GM13976 (cell line): ENCODE measurements around the gene GASK1A.

ENCODE experiments used
- DNase-seq: peaks from one replicate; pipeline ENCODE4 v3.0.0; 2012; ENCODE audit warnings: low spot score
- in situ Hi-C: fragments of 300-500 bp; cut with MboI; formaldehyde crosslinking; loops from one replicate; pipeline ENCODE4 v1.12.0; 2022; ENCODE audit warnings: low sequenced_read_pairs, mixed read lengths, inconsistent platforms; ENCODE audit not compliant: unreplicated experiment
- TF ChIP-seq, protein P1 (sequence below): IDR thresholded peaks from 2 replicates; pipeline ENCODE4 v1.5.1; 2012; ENCODE audit warnings: borderline replicate concordance, mild to moderate bottlenecking; ENCODE audit not compliant: insufficient read depth; ENCODE audit errors: extremely low read depth, missing control alignments, control extremely low read depth

Gene GASK1A

GRCh38 chr3:42999632-43000031, 20.5 kb downstream of the GASK1A start:
- TF ChIP-seq, protein P1, sequence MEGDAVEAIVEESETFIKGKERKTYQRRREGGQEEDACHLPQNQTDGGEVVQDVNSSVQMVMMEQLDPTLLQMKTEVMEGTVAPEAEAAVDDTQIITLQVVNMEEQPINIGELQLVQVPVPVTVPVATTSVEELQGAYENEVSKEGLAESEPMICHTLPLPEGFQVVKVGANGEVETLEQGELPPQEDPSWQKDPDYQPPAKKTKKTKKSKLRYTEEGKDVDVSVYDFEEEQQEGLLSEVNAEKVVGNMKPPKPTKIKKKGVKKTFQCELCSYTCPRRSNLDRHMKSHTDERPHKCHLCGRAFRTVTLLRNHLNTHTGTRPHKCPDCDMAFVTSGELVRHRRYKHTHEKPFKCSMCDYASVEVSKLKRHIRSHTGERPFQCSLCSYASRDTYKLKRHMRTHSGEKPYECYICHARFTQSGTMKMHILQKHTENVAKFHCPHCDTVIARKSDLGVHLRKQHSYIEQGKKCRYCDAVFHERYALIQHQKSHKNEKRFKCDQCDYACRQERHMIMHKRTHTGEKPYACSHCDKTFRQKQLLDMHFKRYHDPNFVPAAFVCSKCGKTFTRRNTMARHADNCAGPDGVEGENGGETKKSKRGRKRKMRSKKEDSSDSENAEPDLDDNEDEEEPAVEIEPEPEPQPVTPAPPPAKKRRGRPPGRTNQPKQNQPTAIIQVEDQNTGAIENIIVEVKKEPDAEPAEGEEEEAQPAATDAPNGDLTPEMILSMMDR: no peak
- in situ Hi-C loops: no loop called here
- no peak for DNase-seq

GRCh38 chr3:43000387-43000786, 21.3 kb downstream of the GASK1A start:
- TF ChIP-seq, protein P1: no peak
- no peak for DNase-seq
- in situ Hi-C loops: no loop called here

DNA sequence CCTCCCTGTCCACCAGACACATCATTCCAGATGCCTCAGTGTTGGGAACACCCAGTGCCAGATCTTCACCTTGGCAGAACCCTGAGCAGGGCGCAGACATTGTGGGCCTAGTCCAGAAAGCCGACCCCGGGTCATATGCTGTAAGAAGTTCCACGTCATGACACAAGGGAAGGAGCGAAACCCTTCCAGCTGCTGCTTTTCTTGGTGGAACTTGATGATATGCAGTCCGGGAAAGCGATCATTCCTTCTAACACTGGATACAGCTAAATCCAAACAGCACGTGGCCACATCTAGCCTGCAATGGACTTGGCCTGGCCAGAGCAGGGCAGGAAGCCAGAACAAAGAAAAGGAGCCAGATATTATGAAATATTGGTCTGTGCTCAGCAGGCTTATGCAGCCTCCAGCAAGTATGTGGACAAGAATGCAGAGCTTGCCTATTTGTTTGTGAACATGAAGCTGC, 22.0 kb downstream of the GASK1A start:
- TF ChIP-seq, protein P1: no peak
- DNase-seq: no peak
- in situ Hi-C loops: no loop called here

- TF ChIP-seq, protein P1: no peak
- in situ Hi-C loops: no loop called here
Measured at GRCh38 chr3:43001556-43002121, 22.5 kb downstream of the GASK1A start.

GRCh38 chr3:43004282-43004681, 25.2 kb downstream of the GASK1A start:
- no peak for DNase-seq
- TF ChIP-seq, protein P1: no peak
- in situ Hi-C loops: no loop called here

More at GRCh38 chr3:43001556-43002121, 22.5 kb downstream of the GASK1A start:
- DNase-seq: no peak

- in situ Hi-C loops: no loop called here
- no peak for DNase-seq
Measured at GRCh38 chr3:43005253-43005652, 26.1 kb downstream of the GASK1A start.

DNA sequence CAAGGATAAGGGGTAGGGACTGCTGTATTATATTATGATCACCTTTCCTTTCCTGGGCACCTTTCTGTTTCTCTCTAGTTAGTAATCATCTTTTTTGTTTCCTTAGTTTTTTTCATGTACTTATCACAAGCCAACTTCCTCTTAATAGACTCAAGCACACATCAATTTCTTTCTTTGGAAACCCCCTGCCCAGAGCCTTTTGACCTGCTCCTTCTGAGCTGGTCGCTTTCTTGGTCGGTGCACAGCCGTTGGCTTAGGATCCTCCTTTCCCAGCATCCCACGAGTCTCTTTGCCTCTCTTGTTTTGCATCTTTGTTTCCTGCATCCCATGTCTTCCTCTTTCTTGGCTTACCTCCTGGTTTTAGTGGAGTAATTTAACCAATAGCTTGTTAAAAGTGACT, 26.9 kb downstream of the GASK1A start:
- DNase-seq: no peak
- in situ Hi-C loops: no loop called here
- TF ChIP-seq, protein P1: no peak

More at GRCh38 chr3:43005253-43005652, 26.1 kb downstream of the GASK1A start:
- TF ChIP-seq, protein P1: no peak
